ENCODE results near the gene VSIG10L2.

- TF ChIP-seq RNF2 (IDR thresholded peaks at IDR 0.05; ENCODE audit: borderline replicate concordance, low read depth) (no peak), CHD2 (IDR thresholded peaks at IDR 0.05; ENCODE audit: low read length, partially characterized antibody) (no peak), CTCF (IDR thresholded peaks at IDR 0.05) (no peak), GATA3 (IDR thresholded peaks at IDR 0.05; ENCODE audit: borderline replicate concordance) (no peak), EP300 (IDR thresholded peaks at IDR 0.05) (no peak), POLR2A (IDR thresholded peaks at IDR 0.05; ENCODE audit: low read length) (no peak), RFX5 (IDR thresholded peaks at IDR 0.05) (no peak)
These were observed 48.7 kb downstream of the VSIG10L2 start for GRCh38 chr11:125994509-125994908.
